ENCODE results near the gene NFE2L2.
"Not testable (repeated sequence)": the region's sequence is repeated elsewhere in the genome, so short reads cannot be mapped to it uniquely, and the experiment has no call there.

Gene NFE2L2

GRCh38 chr2:177264693-177265587, at the start of gene NFE2L2:
TSS of gene NFE2L2 (minus strand) at chr2:177264727. CDS start at chr2:177264576, 151 bp downstream.
- H3K36me3 ChIP-seq (ENCODE audit: insufficient read depth, low read depth, low read length) = no peaks in the 10 kb centered on the region
- peak within 1 kb of the TSS; percentile 87 for H3K27ac ChIP-seq (ENCODE audit: low read length)
- H3K27me3 ChIP-seq (ENCODE audit: insufficient read depth, low read length) = no peaks in the 10 kb centered on the region
- H3K4me1 ChIP-seq (ENCODE audit: insufficient read depth, low read length) = peaks cover 16% of the 10 kb centered on the region; the same call in 1 of the 2 replicates
- H3K9me3 ChIP-seq (ENCODE audit: insufficient read depth, low read depth, low read length) = no peaks in the 10 kb centered on the region
- peak within 1 kb of the TSS; percentile 95 for H3K9ac ChIP-seq (ENCODE audit: low read depth, low read length)
- H3K4me3 ChIP-seq (ENCODE audit: low read length) = peak within 1 kb of the TSS; percentile 75

- peaks cover 13% of the 10 kb centered on the region; the same call in 1 of the 2 replicates for H3K4me1 ChIP-seq (ENCODE audit: insufficient read depth, low read length)
- H3K4me3 ChIP-seq (ENCODE audit: low read length) = no peak overlapping the region
- H3K9me3 ChIP-seq (ENCODE audit: insufficient read depth, low read depth, low read length) = no peaks in the 10 kb centered on the region
- H3K27ac ChIP-seq (ENCODE audit: low read length) = no peak overlapping the region
- H3K27me3 ChIP-seq (ENCODE audit: insufficient read depth, low read length) = no peaks in the 10 kb centered on the region
- no peak overlapping the region for H3K9ac ChIP-seq (ENCODE audit: low read depth, low read length)
- H3K36me3 ChIP-seq (ENCODE audit: insufficient read depth, low read depth, low read length) = no peaks in the 10 kb centered on the region
Measured at GRCh38 chr2:177314194-177314593, 49.7 kb upstream of the NFE2L2 start.

GRCh38 chr2:177313162-177313781, 48.7 kb upstream of the NFE2L2 start:
- H3K36me3 ChIP-seq (ENCODE audit: insufficient read depth, low read depth, low read length) = no peaks in the 10 kb centered on the region
- no peak overlapping the region for H3K4me3 ChIP-seq (ENCODE audit: low read length)
- H3K27ac ChIP-seq (ENCODE audit: low read length) = no peak overlapping the region
- no peaks in the 10 kb centered on the region for H3K27me3 ChIP-seq (ENCODE audit: insufficient read depth, low read length)
- H3K4me1 ChIP-seq (ENCODE audit: insufficient read depth, low read length) = peaks cover 13% of the 10 kb centered on the region; the same call in 1 of the 2 replicates
- H3K9me3 ChIP-seq (ENCODE audit: insufficient read depth, low read depth, low read length) = no peaks in the 10 kb centered on the region
- no peak overlapping the region for H3K9ac ChIP-seq (ENCODE audit: low read depth, low read length)

- Histone ChIP-seq H3K27me3 (ENCODE audit: insufficient read depth, low read length) (no peaks in the 10 kb centered on the region), H3K9ac (ENCODE audit: low read depth, low read length) (no peak overlapping the region), H3K4me1 (ENCODE audit: insufficient read depth, low read length) (peaks cover 13% of the 10 kb centered on the region; the same call in 1 of the 2 replicates)
Measured at GRCh38 chr2:177312562-177312961, 48.0 kb upstream of the NFE2L2 start.

GRCh38 chr2:177309672-177310309, 45.3 kb upstream of the NFE2L2 start:
- not testable (repeated sequence) for H3K4me1 ChIP-seq (ENCODE audit: insufficient read depth, low read length)

More at GRCh38 chr2:177312562-177312961, 48.0 kb upstream of the NFE2L2 start:
- Histone ChIP-seq H3K36me3 (ENCODE audit: insufficient read depth, low read depth, low read length) (no peaks in the 10 kb centered on the region), H3K4me3 (ENCODE audit: low read length) (no peak overlapping the region), H3K9me3 (ENCODE audit: insufficient read depth, low read depth, low read length) (no peaks in the 10 kb centered on the region), H3K27ac (ENCODE audit: low read length) (no peak overlapping the region)

GRCh38 chr2:177306550-177306949, 42.0 kb upstream of the NFE2L2 start:
- Histone ChIP-seq H3K4me3 (ENCODE audit: low read length) (no peak overlapping the region), H3K9me3 (ENCODE audit: insufficient read depth, low read depth, low read length) (no peaks in the 10 kb centered on the region), H3K27ac (ENCODE audit: low read length) (no peak overlapping the region), H3K4me1 (ENCODE audit: insufficient read depth, low read length) (no peaks in the 10 kb centered on the region), H3K9ac (ENCODE audit: low read depth, low read length) (no peak overlapping the region), H3K27me3 (ENCODE audit: insufficient read depth, low read length) (no peaks in the 10 kb centered on the region), H3K36me3 (ENCODE audit: insufficient read depth, low read depth, low read length) (no peaks in the 10 kb centered on the region)

More at GRCh38 chr2:177309672-177310309, 45.3 kb upstream of the NFE2L2 start:
- not testable (repeated sequence) for H3K9ac ChIP-seq (ENCODE audit: low read depth, low read length); H3K36me3 ChIP-seq (ENCODE audit: insufficient read depth, low read depth, low read length); H3K4me3 ChIP-seq (ENCODE audit: low read length); H3K27me3 ChIP-seq (ENCODE audit: insufficient read depth, low read length); H3K9me3 ChIP-seq (ENCODE audit: insufficient read depth, low read depth, low read length); H3K27ac ChIP-seq (ENCODE audit: low read length)

GRCh38 chr2:177303939-177304338, 39.4 kb upstream of the NFE2L2 start:
- H3K4me1 ChIP-seq (ENCODE audit: insufficient read depth, low read length) = no peaks in the 10 kb centered on the region
- no peak overlapping the region for H3K4me3 ChIP-seq (ENCODE audit: low read length)
- no peak overlapping the region for H3K9ac ChIP-seq (ENCODE audit: low read depth, low read length)
- H3K9me3 ChIP-seq (ENCODE audit: insufficient read depth, low read depth, low read length) = no peaks in the 10 kb centered on the region
- H3K36me3 ChIP-seq (ENCODE audit: insufficient read depth, low read depth, low read length) = no peaks in the 10 kb centered on the region
- H3K27ac ChIP-seq (ENCODE audit: low read length) = no peak overlapping the region
- H3K27me3 ChIP-seq (ENCODE audit: insufficient read depth, low read length) = no peaks in the 10 kb centered on the region

- Histone ChIP-seq H3K27me3 (ENCODE audit: insufficient read depth, low read length) (no peaks in the 10 kb centered on the region), H3K9me3 (ENCODE audit: insufficient read depth, low read depth, low read length) (no peaks in the 10 kb centered on the region), H3K27ac (ENCODE audit: low read length) (no peak overlapping the region), H3K4me1 (ENCODE audit: insufficient read depth, low read length) (no peaks in the 10 kb centered on the region), H3K36me3 (ENCODE audit: insufficient read depth, low read depth, low read length) (no peaks in the 10 kb centered on the region), H3K4me3 (ENCODE audit: low read length) (no peak overlapping the region), H3K9ac (ENCODE audit: low read depth, low read length) (no peak overlapping the region)
Measured at GRCh38 chr2:177302552-177302951, 38.0 kb upstream of the NFE2L2 start.

GRCh38 chr2:177298191-177298590, 33.7 kb upstream of the NFE2L2 start:
- Histone ChIP-seq H3K4me3 (ENCODE audit: low read length) (no peak overlapping the region), H3K9me3 (ENCODE audit: insufficient read depth, low read depth, low read length) (no peaks in the 10 kb centered on the region), H3K4me1 (ENCODE audit: insufficient read depth, low read length) (no peaks in the 10 kb centered on the region), H3K27ac (ENCODE audit: low read length) (no peak overlapping the region), H3K27me3 (ENCODE audit: insufficient read depth, low read length) (no peaks in the 10 kb centered on the region), H3K9ac (ENCODE audit: low read depth, low read length) (no peak overlapping the region), H3K36me3 (ENCODE audit: insufficient read depth, low read depth, low read length) (no peaks in the 10 kb centered on the region)

GRCh38 chr2:177296040-177296439, 31.5 kb upstream of the NFE2L2 start:
- no peak overlapping the region for H3K9ac ChIP-seq (ENCODE audit: low read depth, low read length)
- no peaks in the 10 kb centered on the region for H3K36me3 ChIP-seq (ENCODE audit: insufficient read depth, low read depth, low read length)
- no peaks in the 10 kb centered on the region for H3K4me1 ChIP-seq (ENCODE audit: insufficient read depth, low read length)
- H3K27ac ChIP-seq (ENCODE audit: low read length) = no peak overlapping the region
- no peaks in the 10 kb centered on the region for H3K9me3 ChIP-seq (ENCODE audit: insufficient read depth, low read depth, low read length)
- no peak overlapping the region for H3K4me3 ChIP-seq (ENCODE audit: low read length)
- H3K27me3 ChIP-seq (ENCODE audit: insufficient read depth, low read length) = no peaks in the 10 kb centered on the region

GRCh38 chr2:177295484-177295883, 31.0 kb upstream of the NFE2L2 start:
- no peak overlapping the region for H3K9ac ChIP-seq (ENCODE audit: low read depth, low read length)
- no peak overlapping the region for H3K27ac ChIP-seq (ENCODE audit: low read length)
- H3K36me3 ChIP-seq (ENCODE audit: insufficient read depth, low read depth, low read length) = no peaks in the 10 kb centered on the region
- no peaks in the 10 kb centered on the region for H3K4me1 ChIP-seq (ENCODE audit: insufficient read depth, low read length)
- no peaks in the 10 kb centered on the region for H3K27me3 ChIP-seq (ENCODE audit: insufficient read depth, low read length)
- no peak overlapping the region for H3K4me3 ChIP-seq (ENCODE audit: low read length)
- no peaks in the 10 kb centered on the region for H3K9me3 ChIP-seq (ENCODE audit: insufficient read depth, low read depth, low read length)

Measured in iPS-20b (cell line).